A549 treated with AZD2906 at 1 μM for 4 hours (cell line): ENCODE measurements around the gene CRB1. TPM values are rescaled to one million over a fixed set of nuclear protein-coding genes. Genes with fewer than 3 reads are reported as not detected.

Experiments used
- total RNA-seq: library from RNA; stranded (reverse); fragments of 200-300 nt; extraction: Qiagen RNA extraction; gene quantifications from 5 replicates; pipeline ENCODE4 v1.2.3, GENCODE V29; 2022

The CRB1 gene
- total RNA-seq, result not detected in 5 replicates

GRCh38 chr1:197268012-197268411 lies at the start of gene CRB1:
Gene CRB1, plus strand, starts transcription at chr1:197268252. Its CDS starts 161 bp downstream, at chr1:197268413.

Other genes with a start within 250 kb of the CRB1 start
- 0.05 to 0.08 TPM (median 0.07 TPM) in 3 of 5 replicates, not detected in the others for gene F13B, start 201.0 kb upstream of the CRB1 start, total RNA-seq
- 17.6 to 22.5 TPM (median 20.6 TPM) in 5 replicates for gene ASPM, start 121.6 kb upstream of the CRB1 start, total RNA-seq
- gene ZBTB41, start 67.0 kb upstream of the CRB1 start, total RNA-seq, result 2.2 to 3.3 TPM (median 3.0 TPM) in 5 replicates